Panc1 (cell line): Measurements from ENCODE around the gene THSD7A. TPM values are rescaled to one million over a fixed set of nuclear protein-coding genes. Genes with fewer than 3 reads are reported as not detected.

ENCODE experiments used
- ATAC-seq: fragments of 200-7000 bp; cut with Tn5 transposase; 2 replicates; pipeline ENCODE4 v1.9.1; 2020; ENCODE audit warnings: mild to moderate bottlenecking, moderate library complexity
- BruUV-seq: library from RNA; stranded (reverse); fragments of 400-500 nt; replicated peaks from 2 replicates; lab custom pipeline; 2021; lab: Mats Ljungman, UMichigan
- CTCF ChIA-PET: fragments of 300-600 bp; sonication (Branson Sonifier 250); formaldehyde crosslinking; loops from one replicate; lab custom pipeline; 2022; ENCODE audit warnings: antibody characterized with exemption; lab: Charles Lee
- POLR2A ChIA-PET: fragments of 300-600 bp; sonication (Branson Sonifier 250); formaldehyde crosslinking; loops from one replicate; lab custom pipeline; 2022; ENCODE audit warnings: antibody characterized with exemption; lab: Charles Lee
- DNase-seq: peaks from one replicate; pipeline ENCODE4 v3.0.0-alpha.2; 2010; ENCODE audit warnings: low read depth, low spot score
- H3K27ac ChIP-seq: 2 replicates; pipeline ENCODE4 v1.5.1; 2011; ENCODE audit warnings: mild to moderate bottlenecking, low read length, inconsistent platforms
- H3K27me3 ChIP-seq: fragments of 200-500 bp; sonication (Bioruptor generic); 2 replicates; pipeline ENCODE4 v1.6.0; 2014; ENCODE audit warnings: low read length, inconsistent platforms; ENCODE audit not compliant: control insufficient read depth, insufficient read depth
- H3K36me3 ChIP-seq: fragments of 200-500 bp; sonication (Bioruptor generic); 2 replicates; pipeline ENCODE4 v1.5.1; 2014; ENCODE audit warnings: inconsistent platforms, mild to moderate bottlenecking, low read length, moderate library complexity; ENCODE audit not compliant: control insufficient read depth, insufficient read depth
- H3K4me1 ChIP-seq: 2 replicates; pipeline ENCODE4 v1.5.1; 2011; ENCODE audit warnings: inconsistent platforms, mild to moderate bottlenecking, low read length, moderate library complexity; ENCODE audit not compliant: control insufficient read depth, insufficient read depth
- H3K4me3 ChIP-seq, 2 experiments: 2 replicates each; pipeline ENCODE4 v1.5.1; 2011 to 2012; ENCODE audit warnings: low read depth in 2 of 2, low read length in 2 of 2, mild to moderate bottlenecking in 2 of 2, inconsistent platforms in 1 of 2, moderate library complexity in 1 of 2
- H3K9me3 ChIP-seq: fragments of 200-500 bp; sonication (Bioruptor generic); 2 replicates; pipeline ENCODE4 v1.5.1; 2014; ENCODE audit warnings: low read depth, mild to moderate bottlenecking, inconsistent platforms, low read length, moderate library complexity; ENCODE audit not compliant: control insufficient read depth, insufficient read depth
- POLR2AphosphoS5 ChIP-seq: IDR thresholded peaks from 2 replicates; pipeline ENCODE4 v1.6.1; 2012; ENCODE audit warnings: mild to moderate bottlenecking, low read depth, low read length, moderate library complexity
- SIN3A ChIP-seq: IDR thresholded peaks from 2 replicates; pipeline ENCODE4 v1.6.1; 2012; ENCODE audit warnings: low read depth, mild to moderate bottlenecking, low read length, moderate library complexity, borderline replicate concordance; ENCODE audit not compliant: insufficient read depth
- TCF7L2 ChIP-seq: IDR thresholded peaks from 2 replicates; pipeline ENCODE4 v1.6.1; 2011; ENCODE audit warnings: mild to moderate bottlenecking, low read depth, low read length, inconsistent platforms
- in situ Hi-C: cut with HindIII; loops from 2 replicates; pipeline ENCODE4 v1.10.0; 2016; ENCODE audit warnings: low sequenced_read_pairs, low pct_unique_long_range_greater_than_20kb
- intact Hi-C: fragments of 100-400 bp; cut with micrococcal nuclease; formaldehyde crosslinking; loops from one replicate; pipeline ENCODE4 v1.10.0; 2022; ENCODE audit not compliant: unreplicated experiment
- total RNA-seq: library from RNA; stranded (reverse); gene quantifications from one replicate; pipeline ENCODE4 v1.2.1, GENCODE V29; 2021; ENCODE audit not compliant: unreplicated experiment
- TF ChIP-seq, protein P1 (sequence below), 2 experiments: IDR thresholded peaks; 2 replicates each; pipeline ENCODE4 v1.6.1; 2011 to 2012; ENCODE audit warnings: low read depth in 2 of 2, control low read depth in 1 of 2, low read length in 1 of 2, mild to moderate bottlenecking in 1 of 2, moderate library complexity in 1 of 2; ENCODE audit not compliant: insufficient read depth in 1 of 2
- TF ChIP-seq, protein P2 (sequence below): fragments of 450-650 bp; IDR thresholded peaks from 2 replicates; pipeline ENCODE4 v1.5.1; 2017; ENCODE audit warnings: mild to moderate bottlenecking

The THSD7A gene
- total RNA-seq, 1 experiment from 2014 or later = 38.6 TPM

DNA sequence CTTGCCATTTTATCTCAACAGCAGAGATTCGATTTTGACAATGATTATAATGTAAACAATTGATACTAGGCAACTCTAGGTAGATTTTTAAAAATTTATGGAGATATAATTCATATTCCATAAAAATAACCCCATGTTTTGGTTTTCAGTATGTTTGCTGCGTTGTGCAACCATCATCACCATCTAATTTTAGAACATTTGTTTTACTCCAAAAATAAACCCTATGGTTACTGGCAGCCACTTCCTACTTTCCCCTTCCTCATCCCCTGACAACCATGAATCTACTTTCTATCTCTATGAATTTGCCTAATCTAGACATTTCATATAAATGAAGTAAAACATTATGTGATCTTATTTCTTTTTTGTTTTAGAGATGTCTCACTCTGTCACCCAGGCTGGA lies 401.9 kb downstream of the THSD7A start:
- intact Hi-C loops = loop anchor here (5.0 kb wide), 1 partner anchor 132 kb away; no protein-coding TSS in a partner anchor
- Histone ChIP-seq H3K27ac (peak overlapping the region; percentile 52; the same call in 1 of the 2 replicates), H3K4me1 (peaks cover 11% of the 10 kb centered on the region; the same call in 1 of the 2 replicates), H3K27me3 (no peaks in the 10 kb centered on the region), H3K36me3 (no peaks in the 10 kb centered on the region), H3K4me3 (no peak overlapping the region), H3K9me3 (no peaks in the 10 kb centered on the region)
- DNase-seq (no peak), ATAC-seq (no peak)
- POLR2A ChIA-PET = no interaction called here
- in situ Hi-C loops = no loop called here
- CTCF ChIA-PET = no interaction called here
- TF ChIP-seq SIN3A (no peak), TCF7L2 (no peak), POLR2AphosphoS5 (no peak)
- TF ChIP-seq, protein P1, sequence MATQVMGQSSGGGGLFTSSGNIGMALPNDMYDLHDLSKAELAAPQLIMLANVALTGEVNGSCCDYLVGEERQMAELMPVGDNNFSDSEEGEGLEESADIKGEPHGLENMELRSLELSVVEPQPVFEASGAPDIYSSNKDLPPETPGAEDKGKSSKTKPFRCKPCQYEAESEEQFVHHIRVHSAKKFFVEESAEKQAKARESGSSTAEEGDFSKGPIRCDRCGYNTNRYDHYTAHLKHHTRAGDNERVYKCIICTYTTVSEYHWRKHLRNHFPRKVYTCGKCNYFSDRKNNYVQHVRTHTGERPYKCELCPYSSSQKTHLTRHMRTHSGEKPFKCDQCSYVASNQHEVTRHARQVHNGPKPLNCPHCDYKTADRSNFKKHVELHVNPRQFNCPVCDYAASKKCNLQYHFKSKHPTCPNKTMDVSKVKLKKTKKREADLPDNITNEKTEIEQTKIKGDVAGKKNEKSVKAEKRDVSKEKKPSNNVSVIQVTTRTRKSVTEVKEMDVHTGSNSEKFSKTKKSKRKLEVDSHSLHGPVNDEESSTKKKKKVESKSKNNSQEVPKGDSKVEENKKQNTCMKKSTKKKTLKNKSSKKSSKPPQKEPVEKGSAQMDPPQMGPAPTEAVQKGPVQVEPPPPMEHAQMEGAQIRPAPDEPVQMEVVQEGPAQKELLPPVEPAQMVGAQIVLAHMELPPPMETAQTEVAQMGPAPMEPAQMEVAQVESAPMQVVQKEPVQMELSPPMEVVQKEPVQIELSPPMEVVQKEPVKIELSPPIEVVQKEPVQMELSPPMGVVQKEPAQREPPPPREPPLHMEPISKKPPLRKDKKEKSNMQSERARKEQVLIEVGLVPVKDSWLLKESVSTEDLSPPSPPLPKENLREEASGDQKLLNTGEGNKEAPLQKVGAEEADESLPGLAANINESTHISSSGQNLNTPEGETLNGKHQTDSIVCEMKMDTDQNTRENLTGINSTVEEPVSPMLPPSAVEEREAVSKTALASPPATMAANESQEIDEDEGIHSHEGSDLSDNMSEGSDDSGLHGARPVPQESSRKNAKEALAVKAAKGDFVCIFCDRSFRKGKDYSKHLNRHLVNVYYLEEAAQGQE (IDR thresholded peaks at IDR 0.05; ENCODE audit: insufficient read depth in 1 of 2, low read depth in 2 of 2, low read length in 1 of 2) = no peak
- TF ChIP-seq, protein P2, sequence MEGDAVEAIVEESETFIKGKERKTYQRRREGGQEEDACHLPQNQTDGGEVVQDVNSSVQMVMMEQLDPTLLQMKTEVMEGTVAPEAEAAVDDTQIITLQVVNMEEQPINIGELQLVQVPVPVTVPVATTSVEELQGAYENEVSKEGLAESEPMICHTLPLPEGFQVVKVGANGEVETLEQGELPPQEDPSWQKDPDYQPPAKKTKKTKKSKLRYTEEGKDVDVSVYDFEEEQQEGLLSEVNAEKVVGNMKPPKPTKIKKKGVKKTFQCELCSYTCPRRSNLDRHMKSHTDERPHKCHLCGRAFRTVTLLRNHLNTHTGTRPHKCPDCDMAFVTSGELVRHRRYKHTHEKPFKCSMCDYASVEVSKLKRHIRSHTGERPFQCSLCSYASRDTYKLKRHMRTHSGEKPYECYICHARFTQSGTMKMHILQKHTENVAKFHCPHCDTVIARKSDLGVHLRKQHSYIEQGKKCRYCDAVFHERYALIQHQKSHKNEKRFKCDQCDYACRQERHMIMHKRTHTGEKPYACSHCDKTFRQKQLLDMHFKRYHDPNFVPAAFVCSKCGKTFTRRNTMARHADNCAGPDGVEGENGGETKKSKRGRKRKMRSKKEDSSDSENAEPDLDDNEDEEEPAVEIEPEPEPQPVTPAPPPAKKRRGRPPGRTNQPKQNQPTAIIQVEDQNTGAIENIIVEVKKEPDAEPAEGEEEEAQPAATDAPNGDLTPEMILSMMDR = no peak
- no TSS peak for BruUV-seq

DNA sequence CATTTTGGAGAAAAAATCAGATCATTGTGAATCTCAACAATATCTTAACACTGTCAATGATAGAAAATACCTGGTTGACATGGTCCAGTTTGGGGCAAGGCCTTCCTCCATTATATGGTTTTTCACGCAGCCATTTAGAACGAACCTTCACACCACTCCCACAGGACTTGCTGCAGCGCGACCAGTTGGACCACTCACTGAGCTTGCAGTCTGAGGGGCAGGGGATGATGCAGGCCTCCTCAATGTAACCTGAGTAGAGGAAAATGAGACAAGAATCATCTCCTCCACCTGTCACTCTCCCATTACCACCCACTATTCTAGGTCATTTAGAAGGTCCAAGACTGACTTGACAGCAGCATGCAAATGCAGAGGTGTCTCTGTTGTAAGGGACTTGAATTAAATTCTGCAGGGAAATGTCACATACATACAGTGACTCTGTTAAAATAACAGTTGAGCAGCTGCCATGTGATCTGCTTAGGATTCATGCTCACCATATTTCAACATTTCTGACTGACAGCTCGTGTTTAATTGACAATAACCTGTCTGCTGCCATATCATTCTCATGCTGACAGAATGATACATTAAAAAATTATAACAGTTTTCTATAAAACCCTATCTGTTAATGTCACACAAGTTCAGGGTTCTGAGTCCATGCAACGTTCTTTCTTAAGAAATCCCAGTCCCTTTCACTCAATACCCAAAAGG lies 403.0 kb downstream of the THSD7A start:
- Histone ChIP-seq H3K4me3 (no peak overlapping the region), H3K27ac (peak overlapping the region; percentile 52; the same call in 1 of the 2 replicates), H3K4me1 (peaks cover 11% of the 10 kb centered on the region; the same call in 1 of the 2 replicates), H3K36me3 (no peaks in the 10 kb centered on the region), H3K27me3 (no peaks in the 10 kb centered on the region), H3K9me3 (no peaks in the 10 kb centered on the region)
- BruUV-seq = no TSS peak
- ChIA-PET POLR2A (no interaction called here), CTCF (no interaction called here)
- in situ Hi-C loops (no loop called here), intact Hi-C loops (loop anchor here (2.0 to 5.0 kb wide), 2 partner anchors 403 to 1062 kb away; partner anchors contain the start of gene THSD7A)
- TF ChIP-seq, protein P2 = no peak
- TF ChIP-seq SIN3A (no peak), POLR2AphosphoS5 (no peak), TCF7L2 (no peak)
- TF ChIP-seq, protein P1 (IDR thresholded peaks at IDR 0.05; ENCODE audit: insufficient read depth in 1 of 2, low read depth in 2 of 2, low read length in 1 of 2) = no peak
- ATAC-seq (no peak), DNase-seq (no peak)
